GM10847 (cell line): ENCODE results near the gene XDH.

Experiments
- POLR2A ChIP-seq: IDR thresholded peaks from 2 replicates; pipeline ENCODE4 v1.6.1; 2011; ENCODE audit not compliant: insufficient read length; ENCODE audit errors: extremely low read depth

The XDH gene

DNA sequence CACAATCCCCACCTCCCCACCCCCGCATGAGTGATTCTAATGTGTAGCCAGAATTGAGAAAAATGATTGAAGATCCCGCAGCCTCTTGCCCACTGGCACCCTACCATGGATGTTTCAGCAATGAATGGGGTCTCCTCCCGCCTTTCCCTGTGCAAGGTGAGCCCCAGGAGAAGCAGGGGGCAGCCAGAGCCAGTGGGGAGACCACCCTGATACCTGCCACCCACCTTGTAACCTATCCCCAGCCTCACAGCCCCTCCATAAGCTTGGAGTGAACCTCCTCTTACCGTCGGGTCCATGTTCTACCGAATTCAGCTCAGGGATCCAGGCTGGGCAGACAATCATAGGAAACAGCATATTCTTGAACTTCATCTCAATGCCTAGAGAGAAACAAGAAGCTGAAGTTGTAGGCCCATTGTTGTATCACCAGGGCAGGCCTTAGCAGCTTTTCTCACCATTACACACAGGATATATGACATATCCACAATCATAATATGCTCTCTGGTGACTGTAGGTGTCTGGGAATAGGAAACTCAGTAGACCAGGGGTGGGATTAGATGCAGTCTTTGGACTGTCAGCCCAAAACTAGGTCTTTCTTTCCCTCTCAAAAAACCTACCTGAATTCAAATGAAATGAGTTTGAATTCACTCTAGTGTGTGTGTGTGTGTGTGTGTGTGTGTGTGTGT, 30.9 kb downstream of the XDH start:
- no peak for TF ChIP-seq POLR2A

- TF ChIP-seq POLR2A = no peak
Measured at GRCh38 chr2:31382452-31383120, 32.0 kb downstream of the XDH start.

GRCh38 chr2:31381601-31382000, 32.9 kb downstream of the XDH start:
- no peak for TF ChIP-seq POLR2A

DNA sequence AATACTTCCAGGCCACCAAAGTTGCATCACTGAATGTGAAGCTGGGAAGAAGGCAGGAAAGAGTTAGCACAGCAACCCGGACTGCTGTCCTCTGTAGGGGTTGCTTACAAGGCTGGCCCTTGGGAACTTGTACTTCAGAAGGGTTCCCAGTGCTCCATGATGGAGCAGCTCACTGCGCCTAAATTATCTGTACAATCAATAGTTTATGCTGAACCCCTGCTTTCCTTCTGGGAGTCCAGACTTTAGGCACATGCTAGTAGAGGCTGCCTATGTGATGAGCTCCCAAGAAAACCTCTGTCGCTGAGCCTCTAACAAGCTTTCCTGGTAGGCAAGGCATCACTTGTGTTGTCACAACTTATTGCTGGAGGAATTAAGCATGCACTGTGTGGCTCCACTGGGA, 34.3 kb downstream of the XDH start:
- TF ChIP-seq POLR2A = no peak

DNA sequence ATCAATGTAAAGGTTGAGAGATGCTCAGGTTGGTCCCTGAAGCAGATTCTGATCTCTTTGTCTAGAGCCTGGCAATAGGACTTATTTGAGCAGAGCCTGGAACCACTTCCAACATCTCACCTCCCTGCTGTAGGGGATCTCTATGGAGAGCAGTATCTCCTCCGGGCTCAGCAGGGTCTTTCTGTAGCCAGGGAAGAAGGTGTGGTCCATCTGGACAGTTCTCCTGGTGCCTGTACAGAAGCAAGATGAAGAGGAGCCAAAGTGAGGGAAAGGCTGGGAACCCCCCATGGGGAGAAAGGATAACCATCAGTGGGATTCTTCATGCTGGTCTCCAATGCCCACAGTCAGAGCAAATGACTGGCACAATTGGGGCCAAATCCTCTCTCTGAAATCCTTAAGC, 34.8 kb downstream of the XDH start:
- no peak for TF ChIP-seq POLR2A

- TF ChIP-seq POLR2A = no peak
Measured at GRCh38 chr2:31378791-31379501, 35.6 kb downstream of the XDH start.

- TF ChIP-seq POLR2A = no peak
Measured at GRCh38 chr2:31378389-31378788, 36.2 kb downstream of the XDH start.

DNA sequence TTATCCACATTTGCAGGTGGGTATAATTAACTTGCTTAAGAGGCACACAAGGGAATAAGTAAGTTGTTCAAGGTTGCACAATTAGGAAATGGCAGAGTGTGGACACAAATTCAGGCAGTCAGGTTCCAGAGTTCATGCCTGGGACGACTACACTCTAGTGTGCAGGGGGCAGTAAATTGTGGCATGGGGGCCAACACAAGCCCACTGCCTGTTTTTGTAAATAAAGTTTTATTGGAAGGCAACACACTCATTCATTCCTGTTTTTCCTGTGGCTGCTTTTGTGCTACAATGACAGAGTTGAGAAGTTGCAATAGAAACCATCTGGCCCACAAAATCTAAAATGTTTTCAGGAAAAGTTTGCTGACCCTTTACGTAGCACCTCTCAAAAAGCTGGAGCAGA, 41.4 kb downstream of the XDH start:
- TF ChIP-seq POLR2A = no peak

DNA sequence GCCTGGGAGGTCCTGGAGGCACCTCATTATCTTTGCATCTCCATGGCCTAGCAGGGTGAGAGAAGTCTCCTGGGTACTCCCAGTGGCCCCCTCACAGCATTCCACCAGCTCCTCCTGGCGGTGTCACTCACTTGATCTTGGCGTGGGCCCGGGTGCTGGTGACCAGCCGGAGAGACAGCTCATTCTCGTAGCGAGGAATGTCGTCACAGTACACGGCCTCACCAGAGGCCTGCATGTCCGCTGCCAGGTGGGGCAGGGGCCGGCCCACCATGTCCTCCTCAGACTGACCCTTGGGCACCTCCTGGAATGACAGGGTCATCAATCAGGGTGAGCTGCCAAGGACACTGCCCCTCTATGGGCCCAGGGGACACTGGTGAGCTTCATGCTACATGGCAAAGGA, 42.4 kb downstream of the XDH start:
- no peak for TF ChIP-seq POLR2A

DNA sequence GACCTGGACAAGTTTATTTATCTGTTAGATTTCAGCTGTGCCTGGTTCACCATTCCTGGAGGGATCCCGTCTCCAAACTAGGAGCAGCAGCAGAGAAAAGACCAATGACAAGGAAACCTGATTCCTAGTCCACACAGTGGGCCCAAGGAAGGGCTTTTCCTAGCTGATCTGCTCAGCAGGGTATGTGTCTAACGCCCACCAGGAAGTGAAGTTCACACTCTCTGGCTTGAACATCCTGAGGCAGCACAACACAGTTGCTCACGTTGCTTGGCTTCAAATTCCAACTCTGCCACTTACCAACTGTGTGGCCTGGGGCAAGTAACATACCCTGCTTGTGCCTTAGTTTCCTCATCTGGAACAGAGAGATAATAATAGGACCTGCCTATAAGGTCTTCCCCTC, 42.9 kb downstream of the XDH start:
- TF ChIP-seq POLR2A = no peak

GRCh38 chr2:31366733-31367132, 47.8 kb downstream of the XDH start:
- no peak for TF ChIP-seq POLR2A

DNA sequence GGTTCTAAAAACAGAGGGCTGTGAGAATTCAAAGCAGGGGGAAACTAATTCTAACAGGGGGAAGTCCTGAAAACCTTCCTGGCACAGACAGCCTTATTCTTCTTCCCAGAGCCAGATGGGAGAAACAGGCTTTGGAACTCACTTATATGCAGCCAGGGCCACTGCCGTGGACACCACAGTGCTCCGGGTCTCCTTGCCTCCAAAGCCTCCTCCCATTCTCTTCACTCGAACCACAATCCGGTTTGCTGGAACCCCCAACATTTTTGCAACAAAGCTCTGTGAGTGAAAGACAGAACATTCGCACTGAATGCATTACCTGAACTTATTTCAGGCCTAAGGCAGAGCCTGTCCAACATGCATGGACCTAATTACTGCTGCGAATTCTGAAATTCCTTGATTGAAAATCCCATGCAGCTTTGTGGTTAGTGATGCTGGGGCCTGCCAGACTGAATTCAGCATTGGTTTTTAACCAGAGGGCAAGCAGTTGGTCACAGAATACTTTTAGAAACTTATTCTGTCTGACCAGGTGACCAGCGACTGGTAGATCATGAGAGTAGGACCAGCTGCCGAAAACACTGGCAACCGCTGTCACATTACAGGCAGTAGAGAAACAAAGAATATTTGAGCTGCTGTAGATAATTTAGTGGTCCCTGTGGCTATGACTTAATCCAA, 48.6 kb downstream of the XDH start:
- no peak for TF ChIP-seq POLR2A

GRCh38 chr2:31365348-31365747, 49.2 kb downstream of the XDH start:
- no peak for TF ChIP-seq POLR2A

GRCh38 chr2:31363956-31364750, 50.4 kb downstream of the XDH start:
- no peak for TF ChIP-seq POLR2A

GRCh38 chr2:31362581-31362980, 52.0 kb downstream of the XDH start:
- TF ChIP-seq POLR2A = no peak

GRCh38 chr2:31359229-31359628, 55.3 kb downstream of the XDH start:
- no peak for TF ChIP-seq POLR2A

DNA sequence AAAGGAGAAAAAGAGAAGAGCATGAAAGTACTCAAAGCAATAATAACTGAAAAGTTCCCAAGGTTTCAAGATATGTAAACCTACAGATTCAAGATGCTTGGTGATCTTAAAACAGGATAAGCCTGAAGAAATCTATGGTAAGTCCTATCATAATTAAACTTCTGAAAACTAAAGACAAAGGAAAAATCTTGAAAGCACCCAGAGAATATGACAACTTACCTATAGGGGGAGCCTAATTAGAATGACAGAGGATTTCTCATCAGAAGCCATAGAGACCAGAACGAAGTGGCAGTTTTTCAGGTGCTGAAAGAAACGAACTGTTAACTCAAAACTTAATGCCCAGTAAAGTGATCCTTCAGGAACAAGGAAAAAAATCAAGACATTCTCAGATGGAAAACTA, 59.7 kb downstream of the XDH start:
- no peak for TF ChIP-seq POLR2A
